Measurements from ENCODE around the gene LONRF2.

Gene LONRF2

DNA sequence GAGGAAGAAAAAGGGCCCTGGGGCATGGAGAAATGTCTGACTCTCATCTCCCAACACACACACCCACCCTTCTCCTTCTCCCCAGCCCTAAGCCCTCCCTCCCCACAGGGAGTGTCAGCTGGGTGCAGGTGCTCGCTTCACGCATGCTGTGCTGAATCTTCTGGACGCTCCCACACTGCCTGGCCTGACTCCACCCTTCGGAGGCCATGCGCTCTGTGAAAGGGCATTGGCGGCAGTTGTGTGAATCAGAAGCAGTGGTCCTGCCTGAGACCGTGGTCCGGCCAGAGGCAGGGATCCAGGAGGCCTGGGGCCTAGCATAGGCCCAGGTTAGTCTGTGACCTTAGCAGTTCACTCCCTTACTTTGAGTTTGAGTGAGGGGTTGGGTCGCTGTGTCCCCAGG, 57.1 kb downstream of the LONRF2 start:
- Histone ChIP-seq H3K4me3 (ENCODE audit: low read length) (no peak overlapping the region), H3K79me2 (ENCODE audit: control insufficient read depth, low read length) (no peaks in the 10 kb centered on the region), H3K4me1 (ENCODE audit: control insufficient read depth, low read length) (peaks cover 31% of the 10 kb centered on the region), H3K27me3 (ENCODE audit: control insufficient read depth, low read length) (no peaks in the 10 kb centered on the region), H3K4me2 (ENCODE audit: low read length) (no peak overlapping the region), H3K36me3 (ENCODE audit: control insufficient read depth, low read length) (no peaks in the 10 kb centered on the region), H3K27ac (ENCODE audit: low read depth, low read length) (no peak overlapping the region), H3K9me3 (ENCODE audit: control insufficient read depth, insufficient read depth, low read length) (no peaks in the 10 kb centered on the region), H3K9me2 (replicated peaks; ENCODE audit: control insufficient read depth, low read length) (no peaks in the 10 kb centered on the region), H4K20me1 (ENCODE audit: control insufficient read depth, insufficient read depth, low read depth, low read length) (no peaks in the 10 kb centered on the region), H3F3A (ENCODE audit: control insufficient read depth, insufficient read depth) (peaks cover 7% of the 10 kb centered on the region; the same call in 1 of the 2 replicates)
- no peak for TF ChIP-seq CTCF (IDR thresholded peaks at IDR 0.05; ENCODE audit: low read depth, low read length, poor library complexity, severe bottlenecking)
- no peak for TF ChIP-seq EZH2phosphoT487 (IDR thresholded peaks at IDR 0.05; ENCODE audit: borderline replicate concordance, low read length)

DNA sequence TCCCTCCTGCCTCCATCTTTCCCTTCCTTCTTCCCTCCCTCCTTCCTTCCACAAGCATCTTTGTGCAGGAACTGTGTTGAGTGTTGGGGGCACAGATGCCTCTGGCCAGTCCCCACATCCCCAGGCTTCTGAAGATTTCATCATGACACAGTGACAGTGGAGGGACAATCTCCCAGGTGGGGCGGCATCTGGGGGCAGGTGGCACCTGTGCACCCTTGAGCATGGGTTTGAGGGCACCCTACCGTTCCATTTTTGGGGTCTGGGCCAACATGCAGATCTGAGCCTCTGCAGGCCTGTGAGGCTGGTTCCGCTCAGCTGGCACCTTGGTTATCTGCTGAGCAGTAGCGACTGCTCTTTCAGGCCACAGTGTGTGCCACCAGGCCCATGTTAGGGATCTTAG, 57.6 kb downstream of the LONRF2 start:
- no peak overlapping the region for H3K4me3 ChIP-seq (ENCODE audit: low read length)
- no peaks in the 10 kb centered on the region for H3K79me2 ChIP-seq (ENCODE audit: control insufficient read depth, low read length)
- H3K27ac ChIP-seq (ENCODE audit: low read depth, low read length): no peak overlapping the region
- no peak overlapping the region for H3K4me2 ChIP-seq (ENCODE audit: low read length)
- H4K20me1 ChIP-seq (ENCODE audit: control insufficient read depth, insufficient read depth, low read depth, low read length): no peaks in the 10 kb centered on the region
- peaks cover 37% of the 10 kb centered on the region for H3K4me1 ChIP-seq (ENCODE audit: control insufficient read depth, low read length)
- H3K36me3 ChIP-seq (ENCODE audit: control insufficient read depth, low read length): no peaks in the 10 kb centered on the region
- no peaks in the 10 kb centered on the region for H3K9me2 ChIP-seq (replicated peaks; ENCODE audit: control insufficient read depth, low read length)
- H3K9me3 ChIP-seq (ENCODE audit: control insufficient read depth, insufficient read depth, low read length): no peaks in the 10 kb centered on the region
- H3K27me3 ChIP-seq (ENCODE audit: control insufficient read depth, low read length): no peaks in the 10 kb centered on the region
- peaks cover 7% of the 10 kb centered on the region; the same call in 1 of the 2 replicates for H3F3A ChIP-seq (ENCODE audit: control insufficient read depth, insufficient read depth)
- TF ChIP-seq EZH2phosphoT487 (IDR thresholded peaks at IDR 0.05; ENCODE audit: borderline replicate concordance, low read length): no peak
- no peak for TF ChIP-seq CTCF (IDR thresholded peaks at IDR 0.05; ENCODE audit: low read depth, low read length, poor library complexity, severe bottlenecking)

DNA sequence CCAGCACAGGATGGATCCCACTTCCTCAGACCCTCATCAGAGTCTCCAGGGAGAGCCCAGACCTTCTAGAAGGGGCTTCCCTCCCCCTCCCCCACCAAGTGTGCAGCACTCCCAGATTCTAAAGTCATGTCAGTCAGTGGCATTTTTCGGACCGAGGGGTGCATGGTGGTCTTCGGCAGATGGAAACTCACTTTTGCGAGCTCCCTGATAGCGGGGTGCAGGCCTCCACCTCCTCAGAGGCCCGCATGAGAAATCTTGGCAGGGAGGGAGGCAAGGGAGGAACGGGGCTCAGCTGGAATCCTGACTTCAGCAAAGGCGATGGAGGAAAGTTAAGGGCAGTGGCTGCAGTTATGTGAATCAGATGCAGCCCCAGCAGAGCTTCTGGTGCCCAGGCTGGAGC, 58.2 kb downstream of the LONRF2 start:
- Histone ChIP-seq H4K20me1 (ENCODE audit: control insufficient read depth, insufficient read depth, low read depth, low read length) (no peaks in the 10 kb centered on the region), H3K79me2 (ENCODE audit: control insufficient read depth, low read length) (no peaks in the 10 kb centered on the region), H3F3A (ENCODE audit: control insufficient read depth, insufficient read depth) (peaks cover 7% of the 10 kb centered on the region; the same call in 1 of the 2 replicates), H3K27me3 (ENCODE audit: control insufficient read depth, low read length) (no peaks in the 10 kb centered on the region), H3K36me3 (ENCODE audit: control insufficient read depth, low read length) (no peaks in the 10 kb centered on the region), H3K4me2 (ENCODE audit: low read length) (no peak overlapping the region), H3K4me1 (ENCODE audit: control insufficient read depth, low read length) (peaks cover 37% of the 10 kb centered on the region), H3K27ac (ENCODE audit: low read depth, low read length) (no peak overlapping the region), H3K9me2 (replicated peaks; ENCODE audit: control insufficient read depth, low read length) (no peaks in the 10 kb centered on the region), H3K9me3 (ENCODE audit: control insufficient read depth, insufficient read depth, low read length) (no peaks in the 10 kb centered on the region), H3K4me3 (ENCODE audit: low read length) (no peak overlapping the region)
- TF ChIP-seq CTCF (IDR thresholded peaks at IDR 0.05; ENCODE audit: low read depth, low read length, poor library complexity, severe bottlenecking): no peak
- TF ChIP-seq EZH2phosphoT487 (IDR thresholded peaks at IDR 0.05; ENCODE audit: borderline replicate concordance, low read length): no peak

Measured in DOHH2 (cell line).